HG03064 (cell line): ENCODE data around the gene ACP7.
"Not testable (repeated sequence)": the region's sequence is repeated elsewhere in the genome, so short reads cannot be mapped to it uniquely, and the experiment has no call there.

Source experiments
- ATAC-seq: cut with Tn5 transposase; IDR thresholded peaks from one replicate; pipeline ENCODE4 v1.9.1; 2021; ENCODE audit warnings: low read depth; ENCODE audit not compliant: unreplicated experiment

Gene ACP7

GRCh38 chr19:39074942-39075341 lies 9.2 kb upstream of the ACP7 start:
- no peak for ATAC-seq

- ATAC-seq: no peak
These were observed 6.8 kb upstream of the ACP7 start for GRCh38 chr19:39077323-39077722.

DNA sequence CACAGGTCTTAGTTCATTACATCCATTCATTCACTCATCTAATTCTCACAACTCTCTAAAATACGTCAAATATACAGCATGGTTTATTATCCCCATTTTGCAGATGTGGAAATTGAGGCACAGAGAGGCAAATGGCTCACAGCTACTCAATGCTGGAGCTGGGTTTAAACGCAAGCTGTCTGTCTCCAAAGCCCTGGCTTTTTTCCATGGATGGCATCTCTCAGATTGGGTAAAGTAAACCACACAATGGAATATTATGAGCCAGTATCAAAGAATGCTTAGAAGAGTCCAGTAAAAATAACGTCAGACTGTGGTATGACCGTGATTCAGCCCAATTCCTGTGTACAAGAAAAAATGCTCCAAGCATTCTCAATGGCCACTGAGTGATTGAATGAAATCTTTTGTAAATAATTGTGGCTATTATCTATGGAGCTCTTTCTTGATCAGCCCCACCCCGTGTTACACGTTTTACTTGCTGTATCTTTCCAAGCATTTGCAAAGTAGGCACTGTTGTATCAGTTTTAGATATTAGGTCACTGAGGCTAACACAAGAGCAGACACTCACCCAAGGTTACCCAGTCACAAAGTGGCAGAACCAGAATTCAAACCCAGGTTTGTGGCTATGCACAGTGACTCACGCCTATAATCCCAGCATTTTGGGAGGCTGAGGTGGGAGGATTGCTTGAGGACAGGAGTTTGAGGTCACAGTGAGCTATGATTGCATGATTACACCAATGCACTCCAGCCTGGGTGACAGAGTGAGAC lies 5.5 kb upstream of the ACP7 start:
- ATAC-seq: no peak

DNA sequence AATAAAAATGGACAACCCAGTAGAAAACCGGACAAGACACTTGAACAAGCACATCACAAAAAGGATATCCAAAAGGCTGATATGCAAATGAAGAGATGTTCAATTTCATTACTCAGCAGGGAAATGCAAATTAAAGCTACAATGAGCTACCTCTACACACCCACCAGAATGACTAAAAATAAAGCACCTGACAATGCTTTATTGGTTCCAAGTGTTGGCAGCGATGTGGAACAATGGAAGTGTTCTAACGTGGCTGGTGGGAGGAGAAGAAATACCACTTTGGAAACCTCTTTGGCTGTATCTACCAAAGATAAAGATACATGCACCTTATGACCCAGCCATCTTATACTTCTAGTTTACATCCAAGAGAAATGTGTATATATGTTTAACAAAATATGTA lies 3.7 kb upstream of the ACP7 start:
- no peak for ATAC-seq

- ATAC-seq: no peak
These were observed 2.0 kb upstream of the ACP7 start for GRCh38 chr19:39082167-39082566.

GRCh38 chr19:39082745-39083598 lies 1.2 kb upstream of the ACP7 start:
- no peak for ATAC-seq

DNA sequence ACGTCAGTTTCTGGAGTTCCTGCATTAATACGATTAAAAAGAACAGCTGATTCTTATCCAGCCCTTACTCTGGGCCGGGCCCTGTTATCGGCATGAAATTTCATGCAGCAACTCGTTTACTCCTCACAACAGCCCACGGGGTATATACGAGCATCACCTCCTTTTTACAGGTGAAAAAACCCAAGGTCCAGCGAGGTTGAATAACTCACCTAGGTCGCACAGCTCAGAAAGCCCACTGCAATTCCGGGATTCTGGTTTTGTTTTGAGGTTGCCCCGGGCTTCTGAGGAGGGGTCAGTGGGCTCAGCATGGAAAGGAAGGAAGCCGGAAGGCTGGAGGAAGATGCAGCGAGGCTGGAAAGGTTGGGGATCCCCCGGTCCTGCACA lies 577 bp upstream of the ACP7 start:
- no peak for ATAC-seq

DNA sequence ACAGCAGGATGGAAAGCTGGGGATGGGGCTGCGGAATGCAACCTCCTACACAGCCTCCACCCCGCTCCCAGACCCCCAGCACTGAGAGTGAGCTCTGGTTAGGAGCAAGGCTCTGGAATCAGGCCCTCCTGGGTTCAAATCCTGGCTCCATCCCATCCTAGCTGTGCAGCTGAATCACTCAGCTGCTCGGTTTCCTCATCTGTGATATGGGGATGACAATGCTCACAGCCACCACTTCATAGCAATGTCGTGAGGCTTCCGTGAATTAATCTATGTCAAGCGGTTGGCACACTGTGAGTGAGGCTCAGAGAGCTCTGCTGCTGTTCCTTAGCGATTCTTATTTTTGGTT lies 538 bp downstream of the ACP7 start:
- ATAC-seq: no peak

DNA sequence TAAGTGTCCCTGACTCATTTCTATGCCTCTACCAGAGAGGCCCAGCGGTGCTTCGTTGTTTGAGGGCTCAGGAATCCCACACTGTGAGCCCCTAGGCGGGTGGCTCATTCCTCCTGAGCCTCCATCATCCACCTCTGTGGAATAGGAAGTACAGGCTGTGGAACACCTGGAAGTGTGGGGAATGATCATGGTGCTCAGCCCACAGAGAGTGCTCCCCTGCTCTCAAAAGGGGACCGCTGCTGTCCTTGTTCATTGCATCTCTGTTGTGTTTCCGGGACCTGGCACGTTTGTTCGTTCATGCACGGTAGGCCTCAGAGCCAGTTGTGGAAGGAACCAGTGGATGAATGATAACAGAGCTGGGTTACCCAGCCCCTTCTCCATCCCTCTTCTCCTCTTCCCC lies 1.2 kb downstream of the ACP7 start:
- ATAC-seq: no peak

DNA sequence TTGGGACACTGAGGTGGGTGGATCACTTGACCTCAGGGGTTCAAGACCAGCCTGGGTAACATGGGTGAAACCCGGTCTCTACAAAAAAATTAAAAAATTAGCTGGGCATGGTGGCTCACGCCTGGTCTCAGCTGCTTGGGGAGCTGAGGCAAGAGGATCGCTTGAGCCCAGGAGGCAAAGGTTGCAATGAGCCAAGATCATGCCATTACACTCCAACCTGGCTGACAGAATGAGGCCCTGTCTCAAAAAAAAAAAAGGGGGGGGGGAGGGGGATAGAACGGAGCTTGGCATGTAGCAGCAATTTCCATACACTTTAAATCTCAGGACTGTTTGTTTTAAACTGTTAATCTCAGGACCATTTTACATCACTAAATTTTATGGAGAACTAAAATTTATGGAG lies 2.2 kb downstream of the ACP7 start:
- ATAC-seq: no peak

GRCh38 chr19:39087907-39088686 lies 3.9 kb downstream of the ACP7 start:
- ATAC-seq: no peak

DNA sequence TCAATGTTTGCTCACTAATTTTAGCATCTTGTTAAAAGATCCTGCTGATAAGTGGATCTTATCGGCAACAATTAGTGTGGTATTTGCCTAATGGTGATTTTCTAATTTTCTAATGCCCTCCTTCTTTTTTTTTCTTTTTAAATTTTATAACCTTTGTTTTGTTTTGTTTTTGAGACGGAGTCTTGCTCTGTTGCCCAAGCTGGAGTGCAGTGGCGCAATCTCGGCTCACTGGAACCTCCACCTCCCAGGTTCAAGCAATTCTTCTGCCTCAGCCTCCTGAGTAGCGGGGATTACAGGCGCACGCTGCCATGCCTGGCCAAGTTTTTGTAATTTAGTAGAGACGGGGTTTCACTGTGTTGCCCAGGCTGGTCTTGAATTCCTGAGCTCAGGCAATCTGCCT lies 5.8 kb downstream of the ACP7 start:
- ATAC-seq: not testable (repeated sequence)

DNA sequence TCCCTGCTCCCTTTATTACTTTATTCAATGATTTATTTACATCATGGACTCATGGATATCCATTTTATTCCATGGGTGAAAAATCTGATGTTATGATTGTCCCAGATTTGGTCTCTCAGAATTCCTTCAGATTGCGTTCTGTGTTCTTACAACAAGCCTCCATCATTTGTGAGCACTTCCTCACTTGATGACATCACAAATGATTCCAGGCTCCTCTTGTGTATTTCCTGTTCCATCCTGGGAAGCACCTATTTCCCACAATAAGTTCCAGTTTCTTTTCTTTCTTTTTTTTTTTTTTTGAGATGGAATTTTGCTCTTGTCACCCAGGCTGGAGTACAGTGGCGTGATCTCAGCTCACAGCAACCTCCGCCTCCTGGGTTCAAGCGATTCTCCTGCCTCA lies 6.7 kb downstream of the ACP7 start:
- ATAC-seq: no peak

DNA sequence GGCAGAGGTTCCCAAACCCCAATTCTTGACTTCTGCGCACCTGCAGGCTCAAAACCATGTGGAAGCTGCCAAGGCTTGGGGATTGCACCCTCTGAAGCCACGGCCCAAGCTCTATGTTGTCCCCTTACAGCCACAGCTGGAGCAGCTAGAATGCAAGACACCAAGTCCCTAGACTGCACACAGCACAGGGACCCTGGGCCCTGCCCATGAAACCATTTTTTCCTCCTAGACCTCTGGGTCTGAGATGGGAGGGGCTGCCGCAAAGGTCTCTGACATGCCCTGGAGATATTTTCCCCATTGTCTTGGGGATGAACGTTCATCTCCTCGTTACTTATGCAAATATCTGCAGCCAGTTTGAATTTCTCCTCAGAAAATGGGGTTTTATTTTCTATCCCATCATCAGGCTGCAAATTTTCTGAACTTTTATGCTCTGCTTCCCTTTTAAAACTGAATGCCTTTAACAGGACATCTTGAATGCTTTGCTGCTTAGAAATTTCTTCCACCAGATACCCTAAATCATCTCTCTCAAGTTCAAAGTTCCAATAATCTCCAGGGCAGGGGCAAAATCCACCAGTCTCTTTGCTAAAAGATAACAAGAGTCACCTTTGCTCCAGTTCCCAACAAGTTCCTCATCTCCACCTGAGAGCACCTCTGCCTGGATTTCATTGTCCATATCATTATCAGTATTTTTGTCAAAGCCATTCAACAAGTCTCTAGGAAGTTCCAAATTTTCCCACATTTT lies 11.8 kb downstream of the ACP7 start:
- ATAC-seq: not testable (repeated sequence)

GRCh38 chr19:39097299-39097698 lies 13.1 kb downstream of the ACP7 start:
- no peak for ATAC-seq

DNA sequence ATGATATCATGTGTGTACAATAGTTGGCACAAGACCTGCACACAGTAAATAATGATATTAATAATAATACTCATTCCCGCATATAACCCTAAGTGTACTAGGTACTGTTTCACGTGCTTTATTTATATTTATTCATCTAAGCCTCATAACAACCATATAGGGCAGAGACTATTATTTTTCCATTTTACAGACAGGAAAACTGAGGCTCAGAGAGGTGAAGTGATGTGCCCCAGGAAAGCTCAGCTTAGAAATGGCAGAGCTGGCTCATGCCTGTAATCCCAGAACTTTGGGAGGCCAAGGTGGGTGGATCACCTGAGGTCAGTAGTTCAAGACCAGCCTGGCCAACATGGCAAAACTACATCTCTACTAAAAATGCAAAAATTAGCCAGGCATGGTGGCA lies 13.6 kb downstream of the ACP7 start:
- ATAC-seq: no peak

DNA sequence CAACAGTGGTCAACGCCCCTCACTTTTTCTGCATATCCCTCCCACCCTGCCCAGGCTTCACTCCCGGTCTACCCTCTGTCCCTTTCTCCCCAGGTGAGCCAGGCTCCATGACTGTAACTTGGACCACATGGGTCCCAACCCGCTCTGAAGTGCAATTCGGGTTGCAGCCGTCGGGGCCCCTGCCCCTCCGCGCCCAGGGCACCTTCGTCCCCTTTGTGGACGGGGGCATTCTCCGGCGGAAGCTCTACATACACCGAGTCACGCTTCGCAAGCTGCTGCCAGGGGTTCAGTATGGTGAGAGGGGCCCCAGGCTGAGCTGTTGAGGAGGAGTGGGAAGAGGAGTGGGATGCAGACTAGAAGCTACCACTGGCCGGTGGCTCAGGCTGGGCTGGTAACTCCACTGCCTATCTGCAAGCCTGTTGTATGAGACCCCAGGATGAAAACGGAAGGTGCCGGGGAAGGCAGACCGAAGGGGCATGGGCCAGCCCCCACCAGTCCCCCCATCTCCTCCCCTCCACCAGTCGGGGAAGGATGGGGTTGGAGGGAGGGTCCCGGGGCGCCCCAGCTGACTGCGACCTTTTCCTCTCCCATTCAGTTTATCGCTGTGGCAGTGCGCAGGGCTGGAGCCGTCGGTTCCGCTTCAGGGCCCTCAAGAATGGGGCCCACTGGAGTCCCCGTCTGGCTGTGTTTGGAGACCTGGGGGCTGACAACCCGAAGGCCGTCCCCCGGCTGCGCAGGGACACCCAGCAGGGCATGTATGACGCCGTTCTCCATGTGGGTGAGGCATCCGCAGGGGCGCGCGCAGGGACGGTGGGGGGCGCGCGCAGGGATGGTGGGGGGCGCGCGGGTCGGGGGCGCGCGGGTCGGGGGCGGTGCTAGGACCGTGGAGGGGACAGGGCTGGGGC lies 14.4 kb downstream of the ACP7 start:
- no peak for ATAC-seq

GRCh38 chr19:39099341-39099740 lies 15.2 kb downstream of the ACP7 start:
- no peak for ATAC-seq

DNA sequence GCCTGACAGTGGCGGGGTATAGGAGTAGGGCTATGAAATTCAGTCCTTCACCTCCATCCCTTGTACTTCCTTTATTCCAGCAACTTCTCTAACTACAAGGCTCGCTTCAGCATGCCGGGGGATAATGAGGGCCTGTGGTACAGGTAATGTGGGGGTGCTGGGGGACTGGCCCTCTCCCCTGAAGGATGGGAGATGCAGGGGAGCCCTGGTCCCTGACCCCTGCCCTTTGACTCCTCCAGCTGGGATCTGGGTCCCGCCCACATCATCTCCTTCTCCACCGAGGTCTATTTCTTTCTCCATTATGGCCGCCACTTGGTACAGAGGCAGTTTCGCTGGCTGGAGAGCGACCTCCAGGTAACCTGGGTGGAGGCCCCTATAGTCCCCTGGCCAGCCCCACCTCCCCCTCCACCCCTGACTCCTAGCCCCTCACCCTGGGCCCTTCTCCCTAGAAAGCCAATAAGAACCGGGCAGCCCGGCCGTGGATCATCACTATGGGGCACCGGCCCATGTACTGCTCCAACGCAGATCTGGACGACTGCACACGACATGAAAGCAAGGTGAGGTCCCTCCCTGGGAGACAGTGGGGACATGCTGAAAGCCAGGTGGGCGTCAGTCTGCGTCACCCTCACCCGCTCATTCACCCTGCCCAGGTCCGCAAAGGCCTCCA lies 16.5 kb downstream of the ACP7 start:
- no peak for ATAC-seq
